ENCODE data around the gene CAMK4. TPM values are rescaled to one million over a fixed set of nuclear protein-coding genes. Genes with fewer than 3 reads are reported as not detected.

The CAMK4 gene
- total and polyA plus RNA-seq, 4 donors = 0.27 to 1.4 (median 1.2) TPM

DNA sequence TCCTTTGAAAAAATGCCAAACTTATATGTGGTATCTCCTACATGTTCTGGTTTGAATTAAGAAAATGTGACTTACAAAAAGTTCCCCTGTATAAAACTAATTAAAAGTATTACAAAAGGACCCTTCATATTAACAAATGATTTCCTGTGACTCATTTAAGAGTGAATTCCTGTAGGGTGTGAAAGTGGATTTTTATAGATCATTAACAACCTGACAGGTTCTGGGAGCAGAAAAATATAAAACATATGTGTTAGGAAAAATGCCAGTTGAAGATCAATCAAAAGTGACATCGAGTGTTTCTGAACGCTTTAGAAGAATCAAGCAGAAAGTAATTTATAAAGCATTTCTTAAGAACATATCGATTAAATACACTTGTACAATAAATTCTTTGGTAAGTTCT lies 35.5 kb downstream of the CAMK4 start:
- no peak for TF ChIP-seq HNF4A (conservative IDR thresholded peaks at IDR 0.05)
- TF ChIP-seq TAF1 (conservative IDR thresholded peaks at IDR 0.05) = no peak
- TF ChIP-seq, protein P1, sequence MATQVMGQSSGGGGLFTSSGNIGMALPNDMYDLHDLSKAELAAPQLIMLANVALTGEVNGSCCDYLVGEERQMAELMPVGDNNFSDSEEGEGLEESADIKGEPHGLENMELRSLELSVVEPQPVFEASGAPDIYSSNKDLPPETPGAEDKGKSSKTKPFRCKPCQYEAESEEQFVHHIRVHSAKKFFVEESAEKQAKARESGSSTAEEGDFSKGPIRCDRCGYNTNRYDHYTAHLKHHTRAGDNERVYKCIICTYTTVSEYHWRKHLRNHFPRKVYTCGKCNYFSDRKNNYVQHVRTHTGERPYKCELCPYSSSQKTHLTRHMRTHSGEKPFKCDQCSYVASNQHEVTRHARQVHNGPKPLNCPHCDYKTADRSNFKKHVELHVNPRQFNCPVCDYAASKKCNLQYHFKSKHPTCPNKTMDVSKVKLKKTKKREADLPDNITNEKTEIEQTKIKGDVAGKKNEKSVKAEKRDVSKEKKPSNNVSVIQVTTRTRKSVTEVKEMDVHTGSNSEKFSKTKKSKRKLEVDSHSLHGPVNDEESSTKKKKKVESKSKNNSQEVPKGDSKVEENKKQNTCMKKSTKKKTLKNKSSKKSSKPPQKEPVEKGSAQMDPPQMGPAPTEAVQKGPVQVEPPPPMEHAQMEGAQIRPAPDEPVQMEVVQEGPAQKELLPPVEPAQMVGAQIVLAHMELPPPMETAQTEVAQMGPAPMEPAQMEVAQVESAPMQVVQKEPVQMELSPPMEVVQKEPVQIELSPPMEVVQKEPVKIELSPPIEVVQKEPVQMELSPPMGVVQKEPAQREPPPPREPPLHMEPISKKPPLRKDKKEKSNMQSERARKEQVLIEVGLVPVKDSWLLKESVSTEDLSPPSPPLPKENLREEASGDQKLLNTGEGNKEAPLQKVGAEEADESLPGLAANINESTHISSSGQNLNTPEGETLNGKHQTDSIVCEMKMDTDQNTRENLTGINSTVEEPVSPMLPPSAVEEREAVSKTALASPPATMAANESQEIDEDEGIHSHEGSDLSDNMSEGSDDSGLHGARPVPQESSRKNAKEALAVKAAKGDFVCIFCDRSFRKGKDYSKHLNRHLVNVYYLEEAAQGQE (IDR thresholded peaks at IDR 0.05) = no peak
- TF ChIP-seq, protein P2, sequence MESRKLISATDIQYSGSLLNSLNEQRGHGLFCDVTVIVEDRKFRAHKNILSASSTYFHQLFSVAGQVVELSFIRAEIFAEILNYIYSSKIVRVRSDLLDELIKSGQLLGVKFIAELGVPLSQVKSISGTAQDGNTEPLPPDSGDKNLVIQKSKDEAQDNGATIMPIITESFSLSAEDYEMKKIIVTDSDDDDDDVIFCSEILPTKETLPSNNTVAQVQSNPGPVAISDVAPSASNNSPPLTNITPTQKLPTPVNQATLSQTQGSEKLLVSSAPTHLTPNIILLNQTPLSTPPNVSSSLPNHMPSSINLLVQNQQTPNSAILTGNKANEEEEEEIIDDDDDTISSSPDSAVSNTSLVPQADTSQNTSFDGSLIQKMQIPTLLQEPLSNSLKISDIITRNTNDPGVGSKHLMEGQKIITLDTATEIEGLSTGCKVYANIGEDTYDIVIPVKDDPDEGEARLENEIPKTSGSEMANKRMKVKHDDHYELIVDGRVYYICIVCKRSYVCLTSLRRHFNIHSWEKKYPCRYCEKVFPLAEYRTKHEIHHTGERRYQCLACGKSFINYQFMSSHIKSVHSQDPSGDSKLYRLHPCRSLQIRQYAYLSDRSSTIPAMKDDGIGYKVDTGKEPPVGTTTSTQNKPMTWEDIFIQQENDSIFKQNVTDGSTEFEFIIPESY (IDR thresholded peaks at IDR 0.05) = no peak
- TF ChIP-seq GABPA (IDR thresholded peaks at IDR 0.05 in 1 of 2, conservative IDR thresholded peaks at IDR 0.05 in 1 of 2) = no peak
- no peak for TF ChIP-seq HNF4G (IDR thresholded peaks at IDR 0.05)
- TF ChIP-seq EGR1 (IDR thresholded peaks at IDR 0.05; ENCODE audit: low read depth in 2 of 2) = no peak
- TF ChIP-seq JUND (IDR thresholded peaks at IDR 0.05) = no peak
- TF ChIP-seq ATF3 (IDR thresholded peaks at IDR 0.05) = no peak
- no peak for TF ChIP-seq FOXA2 (IDR thresholded peaks at IDR 0.05)
- no peak for TF ChIP-seq RXRA (IDR thresholded peaks at IDR 0.05)
- no peak for TF ChIP-seq SP1 (IDR thresholded peaks at IDR 0.05)
- 90% methylated on average over 3 of the region's 3 CpGs for WGBS
- H3K36me3 ChIP-seq (ENCODE audit: control insufficient read depth in 4 of 4, insufficient read depth in 3 of 4, low read depth in 1 of 4, low read length in 3 of 4) = no peaks in the 10 kb centered on the region
- no peaks in the 10 kb centered on the region for H3K27me3 ChIP-seq (ENCODE audit: control insufficient read depth in 4 of 4, insufficient read depth in 4 of 4, low read length in 3 of 4)
- H3K27ac ChIP-seq (ENCODE audit: low read depth in 1 of 2, low read length in 2 of 2) = no peak overlapping the region
- no peak overlapping the region for H3K9ac ChIP-seq (ENCODE audit: low read depth in 1 of 2, low read length in 2 of 2)
- no peak for DNase-seq (ENCODE audit: low spot score)
- H3K4me3 ChIP-seq (ENCODE audit: low read depth in 1 of 3, low read length in 3 of 3) = no peak overlapping the region
- H3K9me3 ChIP-seq (ENCODE audit: control insufficient read depth in 4 of 4, low read length in 3 of 4) = no peaks in the 10 kb centered on the region
- no peaks in the 10 kb centered on the region for H3K4me1 ChIP-seq (ENCODE audit: control insufficient read depth in 4 of 4, insufficient read depth in 4 of 4, low read length in 3 of 4)

DNA sequence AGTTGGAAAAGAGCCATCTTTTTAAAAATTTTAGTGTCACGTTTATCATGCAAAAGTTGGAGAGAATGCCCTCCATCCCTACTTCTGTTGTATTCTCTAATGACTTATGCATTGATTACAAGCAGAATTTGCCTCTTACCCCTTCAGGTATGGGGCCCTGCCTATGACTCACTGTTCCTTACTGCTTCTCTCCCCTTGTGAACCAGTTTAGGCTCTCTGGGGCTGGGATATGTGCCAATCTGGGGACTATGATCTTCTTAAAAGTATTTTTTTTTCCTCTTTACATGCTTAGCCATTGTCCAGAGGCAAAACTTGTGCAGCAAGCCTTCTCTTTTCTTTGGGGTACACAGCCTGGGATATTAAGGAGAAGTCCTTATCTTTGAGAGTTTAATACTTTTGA lies 37.4 kb downstream of the CAMK4 start:
- Histone ChIP-seq H3K9me3 (ENCODE audit: control insufficient read depth in 4 of 4, low read length in 3 of 4) (no peaks in the 10 kb centered on the region), H3K9ac (ENCODE audit: low read depth in 1 of 2, low read length in 2 of 2) (no peak overlapping the region), H3K4me3 (ENCODE audit: low read depth in 1 of 3, low read length in 3 of 3) (no peak overlapping the region), H3K4me1 (ENCODE audit: control insufficient read depth in 4 of 4, insufficient read depth in 4 of 4, low read length in 3 of 4) (no peaks in the 10 kb centered on the region), H3K36me3 (ENCODE audit: control insufficient read depth in 4 of 4, insufficient read depth in 3 of 4, low read depth in 1 of 4, low read length in 3 of 4) (no peaks in the 10 kb centered on the region), H3K27ac (ENCODE audit: low read depth in 1 of 2, low read length in 2 of 2) (no peak overlapping the region), H3K27me3 (ENCODE audit: control insufficient read depth in 4 of 4, insufficient read depth in 4 of 4, low read length in 3 of 4) (no peaks in the 10 kb centered on the region)
- 52% methylated on average over 1 of the region's 1 CpG for WGBS
- no peak for DNase-seq (ENCODE audit: low spot score)
- TF ChIP-seq RXRA (IDR thresholded peaks at IDR 0.05) = no peak
- TF ChIP-seq ATF3 (IDR thresholded peaks at IDR 0.05) = no peak
- no peak for TF ChIP-seq YY1 (IDR thresholded peaks at IDR 0.05)
- TF ChIP-seq FOXA2 (IDR thresholded peaks at IDR 0.05) = no peak
- no peak for TF ChIP-seq CTCF (IDR thresholded peaks at IDR 0.05; ENCODE audit: low read depth, low read length, missing input control)
